Inferior parietal cortex (tissue), 1 donor: ENCODE measurements around the gene FUCA2.

Experiments
- DNase-seq: peaks from one replicate; pipeline ENCODE4 v3.0.0-alpha.2; 2016; ENCODE audit errors: extremely low spot score

The FUCA2 gene

GRCh38 chr6:143510991-143511891 lies at the start of gene FUCA2:
FUCA2 (minus strand) TSS chr6:143511720; CDS start chr6:143511634, 86 bp downstream.
- peak; percentile 89 for DNase-seq

GRCh38 chr6:143561105-143561704 lies 49.7 kb upstream of the FUCA2 start:
- DNase-seq: no peak

GRCh38 chr6:143559051-143559660 lies 47.6 kb upstream of the FUCA2 start:
- no peak for DNase-seq

- DNase-seq: no peak
These were observed 45.0 kb upstream of the FUCA2 start for GRCh38 chr6:143556529-143556928.

- DNase-seq: no peak
These were observed 44.1 kb upstream of the FUCA2 start for GRCh38 chr6:143555582-143555981.

GRCh38 chr6:143555071-143555492 lies 43.6 kb upstream of the FUCA2 start:
- DNase-seq: no peak

- no peak for DNase-seq
These were observed 41.8 kb upstream of the FUCA2 start for GRCh38 chr6:143553337-143553736.

GRCh38 chr6:143549949-143550268 lies 38.4 kb upstream of the FUCA2 start:
- no peak for DNase-seq

- no peak for DNase-seq
These were observed 37.9 kb upstream of the FUCA2 start for GRCh38 chr6:143549221-143549948.

- no peak for DNase-seq
These were observed 35.1 kb upstream of the FUCA2 start for GRCh38 chr6:143546599-143546998.

GRCh38 chr6:143545976-143546547 lies 34.5 kb upstream of the FUCA2 start:
- peak; percentile 19 for DNase-seq

GRCh38 chr6:143545165-143545564 lies 33.6 kb upstream of the FUCA2 start:
- no peak for DNase-seq

- DNase-seq: no peak
These were observed 32.6 kb upstream of the FUCA2 start for GRCh38 chr6:143544011-143544696.

- DNase-seq: no peak
These were observed 31.9 kb upstream of the FUCA2 start for GRCh38 chr6:143543435-143543834.

- no peak for DNase-seq
These were observed 31.4 kb upstream of the FUCA2 start for GRCh38 chr6:143542888-143543287.

GRCh38 chr6:143540192-143540591 lies 28.7 kb upstream of the FUCA2 start:
- no peak for DNase-seq

- no peak for DNase-seq
These were observed 28.2 kb upstream of the FUCA2 start for GRCh38 chr6:143539734-143540133.

- DNase-seq: no peak
These were observed 27.6 kb upstream of the FUCA2 start for GRCh38 chr6:143539106-143539505.

GRCh38 chr6:143538374-143538773 lies 26.9 kb upstream of the FUCA2 start:
- DNase-seq: no peak

- peak; percentile 38 for DNase-seq
These were observed 25.6 kb upstream of the FUCA2 start for GRCh38 chr6:143536866-143537691.
